Activated CD8-positive, alpha-beta T cell treated with anti-CD3 and anti-CD28 coated beads for 36 hours (primary cell): ENCODE measurements around the gene ASB6. TPM values are rescaled to one million over a fixed set of nuclear protein-coding genes. Genes with fewer than 3 reads are reported as not detected.

Source experiments
- ATAC-seq: fragments of 200-7000 bp; cut with Tn5 transposase; one replicate; pipeline ENCODE4 v1.10.0; 2021; ENCODE audit warnings: mild to moderate bottlenecking, moderate library complexity
- CTCF ChIA-PET: fragments of 350-600 bp; sonication (Branson Sonifier 250); formaldehyde crosslinking; loops from one replicate; lab custom pipeline; 2021; ENCODE audit warnings: antibody characterized with exemption; lab: Charles Lee
- POLR2A ChIA-PET: fragments of 350-600 bp; sonication (Branson Sonifier 250); formaldehyde crosslinking; loops from one replicate; lab custom pipeline; 2021; ENCODE audit warnings: antibody characterized with exemption; lab: Charles Lee
- DNase-seq: peaks from one replicate; pipeline ENCODE4 v3.0.0-alpha.2; 2020
- H3K27ac Mint-ChIP-seq: one replicate; pipeline ENCODE4 v1.8.0; 2021; ENCODE audit warnings: mild to moderate bottlenecking, mixed read lengths
- H3K27me3 Mint-ChIP-seq: one replicate; pipeline ENCODE4 v1.8.0; 2021; ENCODE audit warnings: mixed read lengths
- H3K36me3 Mint-ChIP-seq: one replicate; pipeline ENCODE4 v1.8.0; 2021; ENCODE audit warnings: low read depth, mixed read lengths
- H3K4me1 Mint-ChIP-seq: one replicate; pipeline ENCODE4 v1.8.0; 2021; ENCODE audit warnings: low read depth, mixed read lengths
- H3K4me3 Mint-ChIP-seq: one replicate; pipeline ENCODE4 v1.8.0; 2021; ENCODE audit warnings: mild to moderate bottlenecking, moderate library complexity, mixed read lengths
- H3K9me3 Mint-ChIP-seq: one replicate; pipeline ENCODE4 v1.8.0; 2021; ENCODE audit warnings: mixed read lengths
- intact Hi-C: fragments of 100-400 bp; cut with micrococcal nuclease; formaldehyde crosslinking; loops from one replicate; pipeline ENCODE4 v1.10.0; 2022
- total RNA-seq, 2 experiments: library from RNA; stranded (reverse); gene quantifications; one replicate each; pipeline ENCODE4 v1.2.3, GENCODE V29; 2021
- TF ChIP-seq, protein P1 (sequence below): fragments of 200-600 bp; IDR thresholded peaks from one replicate; pipeline ENCODE4 v1.8.0; 2022; ENCODE audit warnings: antibody characterized with exemption, mild to moderate bottlenecking

The ASB6 gene
- total RNA-seq, 2 experiments from 2014 or later: 16.6 TPM

DNA sequence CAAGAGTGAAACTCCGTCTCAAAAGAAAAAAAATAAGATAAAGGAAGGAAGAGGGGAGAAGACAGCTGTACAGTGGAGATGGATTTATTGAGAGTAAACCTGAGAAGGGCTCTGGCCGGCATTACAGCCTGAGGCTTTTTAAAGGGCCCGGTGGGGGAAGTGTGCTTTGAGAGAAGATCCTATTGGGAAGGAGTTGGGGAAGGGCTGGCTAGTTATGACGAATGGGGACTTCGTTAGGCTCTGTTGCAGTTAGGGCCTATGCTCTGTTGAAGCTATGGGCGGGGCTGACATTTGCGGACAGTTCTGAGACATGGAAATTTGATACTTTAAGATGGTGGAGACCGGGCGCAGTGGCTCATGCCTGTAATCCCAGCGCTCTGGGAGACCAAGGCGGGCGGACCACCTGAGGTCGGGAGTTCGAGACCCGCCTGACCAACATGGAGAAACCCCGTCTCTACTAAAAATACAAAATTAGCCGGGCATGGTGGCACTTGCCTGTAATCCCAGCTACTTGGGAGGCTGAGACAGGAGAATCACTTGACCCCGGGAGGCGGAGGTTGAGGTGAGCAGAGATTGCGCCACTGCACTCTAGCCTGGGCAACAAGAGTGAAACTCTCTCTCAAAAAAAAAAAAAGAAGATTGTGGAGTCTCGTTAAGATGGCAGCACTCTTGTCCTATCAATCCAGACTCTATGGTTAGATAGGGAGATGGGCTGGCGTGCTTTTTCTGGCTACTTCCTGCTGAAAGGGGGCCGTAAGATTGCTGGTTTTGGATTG is 54.3 kb downstream of the ASB6 start:
- TF ChIP-seq, protein P1, sequence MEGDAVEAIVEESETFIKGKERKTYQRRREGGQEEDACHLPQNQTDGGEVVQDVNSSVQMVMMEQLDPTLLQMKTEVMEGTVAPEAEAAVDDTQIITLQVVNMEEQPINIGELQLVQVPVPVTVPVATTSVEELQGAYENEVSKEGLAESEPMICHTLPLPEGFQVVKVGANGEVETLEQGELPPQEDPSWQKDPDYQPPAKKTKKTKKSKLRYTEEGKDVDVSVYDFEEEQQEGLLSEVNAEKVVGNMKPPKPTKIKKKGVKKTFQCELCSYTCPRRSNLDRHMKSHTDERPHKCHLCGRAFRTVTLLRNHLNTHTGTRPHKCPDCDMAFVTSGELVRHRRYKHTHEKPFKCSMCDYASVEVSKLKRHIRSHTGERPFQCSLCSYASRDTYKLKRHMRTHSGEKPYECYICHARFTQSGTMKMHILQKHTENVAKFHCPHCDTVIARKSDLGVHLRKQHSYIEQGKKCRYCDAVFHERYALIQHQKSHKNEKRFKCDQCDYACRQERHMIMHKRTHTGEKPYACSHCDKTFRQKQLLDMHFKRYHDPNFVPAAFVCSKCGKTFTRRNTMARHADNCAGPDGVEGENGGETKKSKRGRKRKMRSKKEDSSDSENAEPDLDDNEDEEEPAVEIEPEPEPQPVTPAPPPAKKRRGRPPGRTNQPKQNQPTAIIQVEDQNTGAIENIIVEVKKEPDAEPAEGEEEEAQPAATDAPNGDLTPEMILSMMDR: no peak
- POLR2A ChIA-PET: interaction anchor here (1.0 to 2.0 kb wide), 4 partner anchors 9 to 410 kb away, joined by 3 to 6 read pairs (median 4); no protein-coding TSS in a partner anchor
- H3K36me3 Mint-ChIP-seq: no peaks in the 10 kb centered on the region
- intact Hi-C loops: no loop called here
- H3K27me3 Mint-ChIP-seq: no peaks in the 10 kb centered on the region
- CTCF ChIA-PET: interaction anchor here (1.2 to 1.3 kb wide), 2 partner anchors 253 to 449 kb away, joined by 3 to 4 read pairs; no protein-coding TSS in a partner anchor
- H3K27ac Mint-ChIP-seq: no peak overlapping the region
- ATAC-seq: no peak
- no peak overlapping the region for H3K4me3 Mint-ChIP-seq
- DNase-seq: no peak
- peaks cover 39% of the 10 kb centered on the region for H3K4me1 Mint-ChIP-seq
- H3K9me3 Mint-ChIP-seq: no peaks in the 10 kb centered on the region

DNA sequence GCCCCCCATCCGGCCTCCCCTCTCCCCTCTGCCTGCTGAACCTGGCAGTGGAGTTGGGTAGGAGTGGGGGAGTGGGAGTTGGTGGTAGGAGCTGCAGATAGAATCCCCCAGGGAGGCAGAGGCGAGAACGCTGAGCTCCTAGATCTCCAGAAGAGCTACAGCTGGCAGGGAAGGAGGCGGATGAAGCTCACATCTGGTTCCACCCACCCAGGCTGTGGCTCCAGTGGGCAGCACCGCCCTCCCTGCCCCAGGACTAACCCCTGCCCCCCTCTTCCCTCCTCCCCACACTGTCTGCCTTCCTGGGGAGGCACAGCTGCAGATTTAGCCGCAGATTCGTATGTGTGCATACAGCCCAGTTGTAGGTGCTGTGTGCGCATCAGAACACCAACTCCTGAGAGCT is 55.3 kb downstream of the ASB6 start:
- ChIA-PET POLR2A (interaction anchor here (1.0 to 2.0 kb wide), 3 partner anchors 10 to 409 kb away, joined by 3 to 6 read pairs (median 4); no protein-coding TSS in a partner anchor), CTCF (interaction anchor here (0.9 to 1.5 kb wide), 9 partner anchors 11 to 455 kb away, joined by 3 to 5 read pairs (median 4); no protein-coding TSS in a partner anchor)
- Mint-ChIP-seq H3K36me3 (no peaks in the 10 kb centered on the region), H3K4me1 (peaks cover 49% of the 10 kb centered on the region), H3K4me3 (no peak overlapping the region), H3K27ac (peak overlapping the region; percentile 63), H3K27me3 (no peaks in the 10 kb centered on the region), H3K9me3 (no peaks in the 10 kb centered on the region)
- ATAC-seq (peak; percentile 15), DNase-seq (peak; percentile 49)
- intact Hi-C loops: no loop called here
- TF ChIP-seq, protein P1: no peak

DNA sequence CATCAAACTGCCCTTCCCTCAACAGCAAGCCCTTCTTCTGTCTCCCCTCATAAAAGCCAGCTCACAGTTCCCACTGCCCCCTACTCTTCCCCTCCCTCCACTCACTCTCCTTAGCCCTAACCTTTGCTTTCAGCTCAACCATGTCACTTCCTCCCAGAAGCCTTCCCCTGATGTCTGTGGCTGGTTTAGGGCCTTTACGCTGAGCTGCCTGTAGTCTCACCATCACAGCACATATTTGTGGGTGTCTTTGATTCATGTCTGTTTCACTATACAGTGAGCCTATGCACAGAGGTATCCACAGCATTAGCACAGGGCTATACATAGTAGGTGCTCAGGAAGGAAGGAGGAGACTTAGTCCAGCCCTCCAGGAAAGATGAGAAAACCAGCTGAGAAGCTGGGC is 55.7 kb downstream of the ASB6 start:
- peak overlapping the region; percentile 63 for H3K27ac Mint-ChIP-seq
- DNase-seq (peak; percentile 65), ATAC-seq (peak; percentile 81)
- intact Hi-C loops: no loop called here
- no peaks in the 10 kb centered on the region for H3K9me3 Mint-ChIP-seq
- ChIA-PET CTCF (interaction anchor here (0.9 to 1.5 kb wide), 9 partner anchors 11 to 455 kb away, joined by 3 to 5 read pairs (median 4); no protein-coding TSS in a partner anchor), POLR2A (interaction anchor here (1.0 to 2.0 kb wide), 2 partner anchors 10 to 15 kb away, joined by 3 to 6 read pairs; no protein-coding TSS in a partner anchor)
- H3K4me1 Mint-ChIP-seq: peaks cover 50% of the 10 kb centered on the region
- no peaks in the 10 kb centered on the region for H3K27me3 Mint-ChIP-seq
- H3K36me3 Mint-ChIP-seq: no peaks in the 10 kb centered on the region
- TF ChIP-seq, protein P1: no peak
- no peak overlapping the region for H3K4me3 Mint-ChIP-seq

DNA sequence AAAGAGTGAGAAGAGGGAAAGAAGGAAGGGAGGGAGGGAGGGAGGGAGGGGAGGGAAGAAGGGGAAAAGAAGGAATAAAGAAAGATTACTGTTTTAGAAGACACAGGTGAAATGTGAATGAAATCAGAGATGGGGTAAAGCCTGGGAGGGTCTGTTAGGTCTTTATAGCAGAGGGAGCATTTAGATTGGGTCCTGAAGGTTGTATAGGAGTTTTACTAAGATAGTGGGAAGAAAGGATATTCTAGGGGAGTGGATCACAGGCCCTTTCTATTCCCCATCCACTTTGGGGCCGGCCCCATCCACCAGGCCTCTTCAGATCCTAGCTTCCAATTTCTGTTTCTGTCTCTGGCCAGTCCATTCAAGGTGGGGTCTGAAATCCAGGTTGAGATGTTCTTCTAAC is 56.6 kb downstream of the ASB6 start:
- ATAC-seq: no peak
- no peaks in the 10 kb centered on the region for H3K27me3 Mint-ChIP-seq
- H3K36me3 Mint-ChIP-seq: no peaks in the 10 kb centered on the region
- intact Hi-C loops: no loop called here
- DNase-seq: no peak
- no peak overlapping the region for H3K4me3 Mint-ChIP-seq
- ChIA-PET POLR2A (no interaction called here), CTCF (interaction anchor here (2.8 kb wide), 1 partner anchor 26 kb away, joined by 10 read pairs; no protein-coding TSS in a partner anchor)
- peaks cover 56% of the 10 kb centered on the region for H3K4me1 Mint-ChIP-seq
- TF ChIP-seq, protein P1: no peak
- no peaks in the 10 kb centered on the region for H3K9me3 Mint-ChIP-seq
- peak overlapping the region; percentile 57 for H3K27ac Mint-ChIP-seq

Other genes with a start within 250 kb of the ASB6 start
- gene C9orf50, start 21.1 kb downstream of the ASB6 start, total RNA-seq: not detected
- 10 to 100 TPM; 69.5 to 74.4 TPM for gene NTMT1, start 16.0 kb downstream of the ASB6 start, total RNA-seq
- gene PRRX2, start 23.5 kb upstream of the ASB6 start, total RNA-seq: 1 to 10 TPM in 1 of 2 experiments, under 1 TPM in 1; 0.85 to 1.2 TPM
- gene PTGES, start 110.9 kb upstream of the ASB6 start, total RNA-seq: under 1 TPM; 0.20 to 0.56 TPM
- 10 to 100 TPM; 18.5 to 19.8 TPM for gene TOR1B, start 161.0 kb upstream of the ASB6 start, total RNA-seq
- 10 to 100 TPM; 31.9 to 32.4 TPM for gene TOR1A, start 182.0 kb upstream of the ASB6 start, total RNA-seq
- 10 to 100 TPM; 44.5 to 51.7 TPM for gene C9orf78, start 193.1 kb upstream of the ASB6 start, total RNA-seq
- gene USP20, start 193.3 kb upstream of the ASB6 start, total RNA-seq: 10 to 100 TPM; 55.3 to 55.9 TPM